Measurements from ENCODE around the gene GPI. TPM values are rescaled to one million over a fixed set of nuclear protein-coding genes. Genes with fewer than 3 reads are reported as not detected.

The GPI gene
- total RNA-seq, 1 experiment from 2014 or later: 201 TPM

DNA sequence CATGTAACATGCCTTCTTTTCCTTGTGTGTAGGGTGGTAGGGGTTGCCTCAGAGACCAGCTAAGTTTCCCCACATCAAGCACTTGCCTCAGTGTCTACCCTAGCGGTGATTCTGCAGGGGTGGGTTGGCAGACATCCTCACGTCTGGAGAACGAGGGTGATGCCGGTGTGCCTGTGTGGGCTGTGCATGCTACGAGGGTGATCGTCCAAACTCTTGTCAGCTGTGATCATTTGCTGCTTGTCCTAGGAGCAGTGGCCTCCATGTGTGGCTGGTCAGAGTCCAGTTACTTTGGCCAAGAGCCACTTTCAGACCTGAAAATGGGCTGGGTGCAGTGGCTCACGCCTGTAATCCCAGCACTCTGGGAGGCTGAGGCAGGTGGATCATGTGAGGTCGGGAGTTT is 5.1 kb downstream of the GPI start:
- DNase-seq (ENCODE audit: unreplicated experiment): no peak
- Mint-ChIP-seq H3K27me3 (ENCODE audit: insufficient read depth, unreplicated experiment) (no peaks in the 10 kb centered on the region), H3K4me3 (ENCODE audit: unreplicated experiment) (no peak overlapping the region), H3K9me3 (ENCODE audit: unreplicated experiment) (no peaks in the 10 kb centered on the region), H3K27ac (ENCODE audit: low read depth, unreplicated experiment) (no peak overlapping the region), H3K4me1 (ENCODE audit: insufficient read depth, unreplicated experiment) (peaks cover 26% of the 10 kb centered on the region), H3K36me3 (ENCODE audit: insufficient read depth, unreplicated experiment) (peaks cover 70% of the 10 kb centered on the region)
- intact Hi-C loops (cut with micrococcal nuclease): no loop called here
- ChIA-PET CTCF (interaction anchor here (0.5 to 2.0 kb wide), 3 partner anchors 11 to 29 kb away, joined by 5 to 7 read pairs (median 6); no protein-coding TSS in a partner anchor), POLR2A (no interaction called here)
- no TSS peak for BruUV-seq (replicated peaks)
- TF ChIP-seq, protein P1, sequence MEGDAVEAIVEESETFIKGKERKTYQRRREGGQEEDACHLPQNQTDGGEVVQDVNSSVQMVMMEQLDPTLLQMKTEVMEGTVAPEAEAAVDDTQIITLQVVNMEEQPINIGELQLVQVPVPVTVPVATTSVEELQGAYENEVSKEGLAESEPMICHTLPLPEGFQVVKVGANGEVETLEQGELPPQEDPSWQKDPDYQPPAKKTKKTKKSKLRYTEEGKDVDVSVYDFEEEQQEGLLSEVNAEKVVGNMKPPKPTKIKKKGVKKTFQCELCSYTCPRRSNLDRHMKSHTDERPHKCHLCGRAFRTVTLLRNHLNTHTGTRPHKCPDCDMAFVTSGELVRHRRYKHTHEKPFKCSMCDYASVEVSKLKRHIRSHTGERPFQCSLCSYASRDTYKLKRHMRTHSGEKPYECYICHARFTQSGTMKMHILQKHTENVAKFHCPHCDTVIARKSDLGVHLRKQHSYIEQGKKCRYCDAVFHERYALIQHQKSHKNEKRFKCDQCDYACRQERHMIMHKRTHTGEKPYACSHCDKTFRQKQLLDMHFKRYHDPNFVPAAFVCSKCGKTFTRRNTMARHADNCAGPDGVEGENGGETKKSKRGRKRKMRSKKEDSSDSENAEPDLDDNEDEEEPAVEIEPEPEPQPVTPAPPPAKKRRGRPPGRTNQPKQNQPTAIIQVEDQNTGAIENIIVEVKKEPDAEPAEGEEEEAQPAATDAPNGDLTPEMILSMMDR (IDR thresholded peaks at IDR 0.05; ENCODE audit: unreplicated experiment): no peak

DNA sequence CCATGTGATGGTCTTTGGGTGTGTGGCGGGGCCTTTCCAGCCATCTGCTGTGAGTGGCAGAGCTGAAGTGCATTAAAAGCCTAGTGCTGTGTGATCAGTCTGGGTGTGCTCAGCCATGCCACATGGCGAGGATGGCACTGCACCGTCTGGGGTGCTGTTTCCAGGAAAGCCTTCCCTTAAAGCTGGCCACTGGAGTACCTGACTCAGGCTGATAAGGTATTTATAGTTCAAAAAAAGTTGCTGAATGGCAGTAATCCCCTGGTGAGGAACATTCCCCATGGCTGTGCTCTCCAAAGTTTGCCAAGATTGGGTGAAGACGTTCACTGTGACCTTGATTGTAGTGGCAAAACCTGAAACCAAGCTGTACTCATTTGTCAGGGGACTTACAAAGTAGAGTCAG is 6.0 kb downstream of the GPI start:
- H3K27ac Mint-ChIP-seq (ENCODE audit: low read depth, unreplicated experiment): no peak overlapping the region
- POLR2A ChIA-PET: no interaction called here

DNA sequence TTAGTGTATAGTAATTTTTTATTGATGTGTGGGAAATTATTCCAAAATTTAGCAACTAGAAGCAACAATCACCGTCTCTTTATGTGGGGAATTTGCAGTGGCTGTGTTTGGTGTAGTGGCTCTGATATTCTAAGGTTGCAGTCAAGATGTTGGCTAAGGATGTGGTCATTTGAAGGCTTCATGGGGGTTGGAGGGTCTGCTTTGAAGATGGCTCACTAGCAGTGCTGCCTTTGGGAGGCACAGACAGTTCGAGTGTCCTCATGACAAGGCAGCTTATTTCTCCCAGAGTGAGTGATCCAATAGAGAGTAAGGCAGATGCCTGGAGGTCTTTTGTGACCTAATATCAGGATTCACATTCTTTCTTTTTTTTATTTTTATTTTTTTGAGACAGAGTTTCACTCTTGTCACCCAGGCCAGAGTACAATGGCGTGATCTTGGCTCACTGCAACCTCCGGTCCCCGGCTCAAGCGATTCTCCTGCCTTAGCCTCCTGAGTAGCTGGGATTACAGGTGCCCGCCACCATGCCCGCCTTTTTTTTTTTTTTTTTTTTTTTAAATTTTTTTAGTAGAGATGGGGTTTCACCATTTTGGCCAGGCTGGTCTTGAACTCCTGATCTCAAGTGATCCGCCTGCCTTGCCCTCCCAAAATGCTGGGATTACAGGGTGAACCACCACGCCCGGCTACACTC is 8.7 kb downstream of the GPI start:
- intact Hi-C loops (cut with micrococcal nuclease): no loop called here
- CTCF ChIA-PET: interaction anchor here (0.7 kb wide), 2 partner anchors 14 to 895 kb away, joined by 3 to 5 read pairs; no protein-coding TSS in a partner anchor

More for the DNA sequence above, 6.0 kb downstream of the GPI start:
- TF ChIP-seq, protein P1 (IDR thresholded peaks at IDR 0.05; ENCODE audit: unreplicated experiment): no peak
- CTCF ChIA-PET: interaction anchor here (1.6 to 2.0 kb wide), 2 partner anchors 12 to 25 kb away, joined by 5 to 7 read pairs; no protein-coding TSS in a partner anchor
- no TSS peak for BruUV-seq (replicated peaks)
- H3K27me3 Mint-ChIP-seq (ENCODE audit: insufficient read depth, unreplicated experiment): no peaks in the 10 kb centered on the region
- peaks cover 78% of the 10 kb centered on the region for H3K36me3 Mint-ChIP-seq (ENCODE audit: insufficient read depth, unreplicated experiment)
- H3K4me1 Mint-ChIP-seq (ENCODE audit: insufficient read depth, unreplicated experiment): peaks cover 20% of the 10 kb centered on the region
- H3K9me3 Mint-ChIP-seq (ENCODE audit: unreplicated experiment): no peaks in the 10 kb centered on the region
- no peak overlapping the region for H3K4me3 Mint-ChIP-seq (ENCODE audit: unreplicated experiment)
- intact Hi-C loops (cut with micrococcal nuclease): no loop called here
- DNase-seq (ENCODE audit: unreplicated experiment): no peak

DNA sequence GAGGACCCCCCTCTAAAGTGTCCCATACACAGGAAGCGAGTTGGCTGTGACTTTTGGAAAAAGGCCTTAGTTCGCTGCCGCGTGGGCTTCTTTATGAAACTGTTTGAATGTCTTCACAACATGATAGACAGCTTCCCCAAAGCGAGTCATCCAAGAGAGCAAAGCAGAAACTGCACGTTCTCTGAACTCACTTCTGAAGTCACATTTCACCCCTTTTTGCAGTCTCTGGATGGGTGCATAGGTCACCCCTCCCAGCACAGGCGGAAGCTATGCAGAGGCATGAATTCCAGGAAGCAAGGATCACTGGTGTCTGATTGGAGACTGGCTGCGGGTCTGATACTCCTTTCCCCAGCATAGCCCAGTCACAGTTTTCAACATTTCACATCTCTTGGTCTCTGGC is 10.6 kb downstream of the GPI start:
- CTCF ChIA-PET: interaction anchor here (0.5 to 0.7 kb wide), 3 partner anchors 10 to 314 kb away, joined by 3 to 5 read pairs (median 3); partner anchors contain the start of gene GPI

More for the DNA sequence above, 8.7 kb downstream of the GPI start:
- Mint-ChIP-seq H3K27me3 (ENCODE audit: insufficient read depth, unreplicated experiment) (no peaks in the 10 kb centered on the region), H3K9me3 (ENCODE audit: unreplicated experiment) (no peaks in the 10 kb centered on the region), H3K4me3 (ENCODE audit: unreplicated experiment) (no peak overlapping the region), H3K4me1 (ENCODE audit: insufficient read depth, unreplicated experiment) (no peaks in the 10 kb centered on the region), H3K27ac (ENCODE audit: low read depth, unreplicated experiment) (no peak overlapping the region), H3K36me3 (ENCODE audit: insufficient read depth, unreplicated experiment) (peaks cover 75% of the 10 kb centered on the region)
- TF ChIP-seq, protein P1 (IDR thresholded peaks at IDR 0.05; ENCODE audit: unreplicated experiment): no peak
- POLR2A ChIA-PET: no interaction called here
- BruUV-seq (replicated peaks): no TSS peak
- DNase-seq (ENCODE audit: unreplicated experiment): no peak

More for the DNA sequence above, 10.6 kb downstream of the GPI start:
- no TSS peak for BruUV-seq (replicated peaks)
- no peak for DNase-seq (ENCODE audit: unreplicated experiment)
- Mint-ChIP-seq H3K27ac (ENCODE audit: low read depth, unreplicated experiment) (no peak overlapping the region), H3K4me1 (ENCODE audit: insufficient read depth, unreplicated experiment) (no peaks in the 10 kb centered on the region), H3K4me3 (ENCODE audit: unreplicated experiment) (no peak overlapping the region), H3K27me3 (ENCODE audit: insufficient read depth, unreplicated experiment) (no peaks in the 10 kb centered on the region), H3K9me3 (ENCODE audit: unreplicated experiment) (no peaks in the 10 kb centered on the region), H3K36me3 (ENCODE audit: insufficient read depth, unreplicated experiment) (peaks cover 75% of the 10 kb centered on the region)
- TF ChIP-seq, protein P1 (IDR thresholded peaks at IDR 0.05; ENCODE audit: unreplicated experiment): no peak
- POLR2A ChIA-PET: interaction anchor here (1.7 kb wide), 1 partner anchor 11 kb away, joined by 3 read pairs; the partner anchor contains the start of gene GPI
- intact Hi-C loops (cut with micrococcal nuclease): no loop called here

Measured in MCF 10A (cell line).